Left renal cortex interstitium (tissue), 4 donors: ENCODE results near the gene ANKRD2. TPM values are rescaled to one million over a fixed set of nuclear protein-coding genes. Genes with fewer than 3 reads are reported as not detected.

Experiments used
- DNase-seq, 4 donors: peaks; one replicate each; pipeline ENCODE4 v3.0.0-alpha.2; 2013; ENCODE audit warnings: low read depth in 4 of 4, low spot score in 2 of 4, missing footprints in 1 of 4
- polyA plus RNA-seq, 4 donors: library from polyadenylated mRNA; unstranded; fragments of 120-200 nt; gene quantifications; one replicate each; pipeline ENCODE4 v1.2.1, GENCODE V29; 2013; ENCODE audit not compliant: insufficient read length in 4 of 4

ANKRD2 gene
- polyA plus RNA-seq, 4 donors = 0.38 to 0.56 (median 0.51) TPM

DNA sequence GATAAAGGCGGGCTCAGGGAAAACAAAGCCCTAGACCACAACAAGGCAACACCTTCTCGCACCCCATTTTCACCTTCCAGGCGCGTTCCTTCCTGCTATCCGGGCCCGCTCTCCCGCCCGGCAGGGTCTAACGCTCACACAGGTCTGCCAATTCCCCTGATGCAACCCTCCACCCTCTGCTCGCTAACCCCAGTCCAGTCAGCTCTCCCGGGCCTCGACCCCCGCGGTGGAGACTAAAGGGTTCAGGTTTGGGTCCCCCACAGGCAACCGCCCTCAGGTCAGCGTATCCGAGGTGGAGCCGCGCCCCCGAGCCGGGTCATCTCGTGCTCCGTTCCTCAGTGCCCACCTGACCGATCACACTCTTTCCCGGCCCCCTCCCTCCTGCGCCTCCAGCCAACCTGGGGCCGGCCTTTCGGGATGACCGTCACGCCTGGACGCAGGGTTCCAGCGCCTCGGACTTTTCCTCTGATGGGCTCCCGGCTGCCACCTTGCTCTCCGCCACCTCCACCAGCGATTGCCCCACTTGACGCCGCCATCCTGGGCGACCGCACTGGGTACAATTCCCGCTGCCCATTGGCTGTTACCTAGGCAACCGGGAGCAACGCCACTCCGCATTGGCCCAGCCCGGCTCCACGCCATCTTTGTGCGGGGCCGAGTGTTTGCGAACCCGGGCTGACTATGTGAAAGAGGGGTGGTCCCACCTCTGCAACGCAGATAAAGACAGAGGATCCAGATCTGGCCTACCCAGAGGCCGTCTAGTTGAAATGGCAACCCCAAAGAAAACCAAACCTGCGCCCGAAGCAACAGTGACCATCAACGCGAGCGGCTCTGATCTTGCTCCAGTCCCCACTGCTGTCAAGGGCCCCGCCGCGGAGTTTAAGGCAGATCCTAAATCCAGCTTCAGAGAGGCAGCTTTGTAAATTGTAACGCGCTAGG, 60.6 kb downstream of the ANKRD2 start, which contains the start of gene MORN4:
Gene MORN4 (minus strand): TSS at position 552 of the 936 bp plus-strand sequence. CDS start 13,847 bp downstream, outside the sequence.
- peak; percentile 86 to 90 (median 88) for DNase-seq

Other genes starting within 250 kb of the ANKRD2 start
- 10 to 100 TPM; 11.0 to 15.7 (median 12.7) TPM for gene FRAT2, start 238.1 kb upstream of the ANKRD2 start, polyA plus RNA-seq
- gene RRP12, start 171.4 kb upstream of the ANKRD2 start, polyA plus RNA-seq = 10 to 100 TPM; 18.7 to 31.8 (median 26.3) TPM
- gene PGAM1, start 146.6 kb upstream of the ANKRD2 start, polyA plus RNA-seq = 100 to 1,000 TPM; 169 to 211 (median 176) TPM
- gene EXOSC1, start 126.8 kb upstream of the ANKRD2 start, polyA plus RNA-seq = 10 to 100 TPM; 32.4 to 43.0 (median 38.5) TPM
- 10 to 100 TPM; 34.2 to 45.8 (median 39.7) TPM for gene ZDHHC16, start 126.6 kb upstream of the ANKRD2 start, polyA plus RNA-seq
- 100 to 1,000 TPM in 1 of 4 donors, 10 to 100 TPM in 3; 85.9 to 109 (median 92.3) TPM for gene MMS19, start 74.4 kb upstream of the ANKRD2 start, polyA plus RNA-seq
- 10 to 100 TPM in 2 of 4 donors, 1 to 10 TPM in 2; 8.1 to 14.4 (median 11.0) TPM for gene UBTD1, start 73.9 kb upstream of the ANKRD2 start, polyA plus RNA-seq
- 10 to 100 TPM; 33.5 to 63.1 (median 47.4) TPM for gene HOGA1, start 11.6 kb downstream of the ANKRD2 start, polyA plus RNA-seq
- gene C10orf62, start 16.9 kb downstream of the ANKRD2 start, polyA plus RNA-seq = 1 to 10 TPM in 1 of 4 donors, under 1 TPM in 3; 0.29 to 1.2 (median 0.60) TPM
- 10 to 100 TPM; 21.7 to 27.2 (median 23.0) TPM for gene MORN4, start 60.7 kb downstream of the ANKRD2 start, polyA plus RNA-seq
- 10 to 100 TPM; 17.7 to 21.7 (median 21.4) TPM for gene PI4K2A, start 67.9 kb downstream of the ANKRD2 start, polyA plus RNA-seq
- 1 to 10 TPM; 4.1 to 5.0 (median 4.7) TPM for gene AVPI1, start 114.5 kb downstream of the ANKRD2 start, polyA plus RNA-seq
- gene MARVELD1, start 141.0 kb downstream of the ANKRD2 start, polyA plus RNA-seq = 10 to 100 TPM; 37.3 to 54.7 (median 45.3) TPM
- gene ZFYVE27, start 164.3 kb downstream of the ANKRD2 start, polyA plus RNA-seq = 10 to 100 TPM; 20.2 to 40.5 (median 30.3) TPM
- under 1 TPM in 3 of 4 donors, not detected in 1; 0.08 to 0.16 (median 0.10) TPM for gene SFRP5, start 199.2 kb downstream of the ANKRD2 start, polyA plus RNA-seq